Measurements from ENCODE around the gene HSCB.

The HSCB gene

GRCh38 chr22:28716686-28717085 is 25.2 kb upstream of the HSCB start:
- no peaks in the 10 kb centered on the region for H3K4me1 ChIP-seq
- H3K36me3 ChIP-seq = peaks cover 16% of the 10 kb centered on the region
- no peaks in the 10 kb centered on the region for H3K27me3 ChIP-seq
- DNase-seq = no peak
- TF ChIP-seq, protein P1, sequence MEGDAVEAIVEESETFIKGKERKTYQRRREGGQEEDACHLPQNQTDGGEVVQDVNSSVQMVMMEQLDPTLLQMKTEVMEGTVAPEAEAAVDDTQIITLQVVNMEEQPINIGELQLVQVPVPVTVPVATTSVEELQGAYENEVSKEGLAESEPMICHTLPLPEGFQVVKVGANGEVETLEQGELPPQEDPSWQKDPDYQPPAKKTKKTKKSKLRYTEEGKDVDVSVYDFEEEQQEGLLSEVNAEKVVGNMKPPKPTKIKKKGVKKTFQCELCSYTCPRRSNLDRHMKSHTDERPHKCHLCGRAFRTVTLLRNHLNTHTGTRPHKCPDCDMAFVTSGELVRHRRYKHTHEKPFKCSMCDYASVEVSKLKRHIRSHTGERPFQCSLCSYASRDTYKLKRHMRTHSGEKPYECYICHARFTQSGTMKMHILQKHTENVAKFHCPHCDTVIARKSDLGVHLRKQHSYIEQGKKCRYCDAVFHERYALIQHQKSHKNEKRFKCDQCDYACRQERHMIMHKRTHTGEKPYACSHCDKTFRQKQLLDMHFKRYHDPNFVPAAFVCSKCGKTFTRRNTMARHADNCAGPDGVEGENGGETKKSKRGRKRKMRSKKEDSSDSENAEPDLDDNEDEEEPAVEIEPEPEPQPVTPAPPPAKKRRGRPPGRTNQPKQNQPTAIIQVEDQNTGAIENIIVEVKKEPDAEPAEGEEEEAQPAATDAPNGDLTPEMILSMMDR (IDR thresholded peaks at IDR 0.05; ENCODE audit: low read depth, low read length) = no peak
- H3K9me3 ChIP-seq = no peaks in the 10 kb centered on the region
- H3K4me3 ChIP-seq (ENCODE audit: low read depth, low read length) = no peak overlapping the region

- DNase-seq = no peak
- Histone ChIP-seq H3K4me1 (no peaks in the 10 kb centered on the region), H3K27me3 (no peaks in the 10 kb centered on the region), H3K9me3 (no peaks in the 10 kb centered on the region), H3K36me3 (peaks cover 18% of the 10 kb centered on the region), H3K4me3 (ENCODE audit: low read depth, low read length) (no peak overlapping the region)
- TF ChIP-seq, protein P1 (IDR thresholded peaks at IDR 0.05; ENCODE audit: low read depth, low read length) = no peak
These were observed 23.8 kb upstream of the HSCB start for GRCh38 chr22:28718044-28718443.

GRCh38 chr22:28728002-28728401 is 13.8 kb upstream of the HSCB start:
- H3K4me3 ChIP-seq (ENCODE audit: low read depth, low read length) = no peak overlapping the region
- no peak for DNase-seq
- TF ChIP-seq, protein P1 (IDR thresholded peaks at IDR 0.05; ENCODE audit: low read depth, low read length) = no peak
- no peaks in the 10 kb centered on the region for H3K9me3 ChIP-seq
- no peaks in the 10 kb centered on the region for H3K4me1 ChIP-seq
- H3K36me3 ChIP-seq = peaks cover 17% of the 10 kb centered on the region
- no peaks in the 10 kb centered on the region for H3K27me3 ChIP-seq

- peaks cover 19% of the 10 kb centered on the region for H3K36me3 ChIP-seq
- TF ChIP-seq, protein P1 (IDR thresholded peaks at IDR 0.05; ENCODE audit: low read depth, low read length) = no peak
- no peak for DNase-seq
These were observed 13.1 kb upstream of the HSCB start for GRCh38 chr22:28728621-28729313.

DNA sequence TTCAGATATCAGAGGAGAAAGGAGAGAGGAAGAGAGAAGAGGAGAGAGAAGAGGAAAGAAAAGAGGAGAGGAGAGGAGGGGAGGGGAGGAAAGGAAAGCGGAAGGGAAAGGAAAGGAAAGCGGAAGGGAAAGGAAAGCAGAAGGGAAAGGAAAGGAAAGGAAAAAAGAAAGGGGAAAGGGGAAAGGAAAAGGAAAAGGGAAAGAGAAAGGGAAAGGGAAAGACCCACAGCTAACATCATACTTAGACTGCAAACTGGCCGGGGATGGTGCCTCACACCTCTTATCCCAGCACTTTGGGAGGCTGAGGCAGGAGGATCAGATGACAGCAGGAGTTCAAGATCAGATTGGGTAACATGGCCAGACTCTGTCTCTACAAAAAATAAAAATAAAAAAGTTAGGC is 11.7 kb upstream of the HSCB start:
- TF ChIP-seq, protein P1 (IDR thresholded peaks at IDR 0.05; ENCODE audit: low read depth, low read length) = no peak
- Histone ChIP-seq H3K9me3 (no peaks in the 10 kb centered on the region), H3K4me3 (ENCODE audit: low read depth, low read length) (no peak overlapping the region), H3K4me1 (no peaks in the 10 kb centered on the region), H3K36me3 (peaks cover 16% of the 10 kb centered on the region), H3K27me3 (no peaks in the 10 kb centered on the region)
- DNase-seq = no peak

More at GRCh38 chr22:28728621-28729313, 13.1 kb upstream of the HSCB start:
- Histone ChIP-seq H3K4me1 (no peaks in the 10 kb centered on the region), H3K9me3 (no peaks in the 10 kb centered on the region), H3K27me3 (no peaks in the 10 kb centered on the region), H3K4me3 (ENCODE audit: low read depth, low read length) (no peak overlapping the region)

DNA sequence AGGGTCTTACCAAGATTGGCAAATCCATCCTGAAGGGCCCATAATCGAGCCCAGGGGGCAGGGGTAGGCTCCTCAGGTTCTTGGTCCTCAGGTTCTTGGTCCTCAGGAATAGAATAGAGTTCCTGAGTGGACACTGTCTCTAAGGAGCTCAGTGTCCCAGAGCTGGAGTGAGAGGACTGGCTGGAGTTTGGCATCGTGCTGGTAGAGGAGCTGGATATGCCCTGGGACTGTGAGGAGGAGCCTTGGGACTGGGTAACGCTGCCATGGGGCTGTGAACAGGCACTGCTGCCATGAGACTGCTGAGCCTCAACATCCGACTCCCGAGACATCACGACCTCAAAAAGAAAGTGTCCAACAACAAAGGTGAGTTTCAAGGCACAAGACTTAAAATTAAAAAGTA is 7.4 kb upstream of the HSCB start:
- no peak for DNase-seq
- Histone ChIP-seq H3K4me1 (no peaks in the 10 kb centered on the region), H3K36me3 (peaks cover 11% of the 10 kb centered on the region; the same call in 1 of the 2 replicates), H3K4me3 (ENCODE audit: low read depth, low read length) (no peak overlapping the region), H3K9me3 (no peaks in the 10 kb centered on the region), H3K27me3 (no peaks in the 10 kb centered on the region)
- TF ChIP-seq, protein P1 (IDR thresholded peaks at IDR 0.05; ENCODE audit: low read depth, low read length) = no peak
